GM19025 (cell line): Measurements from ENCODE around the gene H6PD.
A peak's percentile ranks its signal among the peaks of the same experiment; 100 is the strongest.

Experiments
- ATAC-seq: cut with Tn5 transposase; IDR thresholded peaks from one replicate; pipeline ENCODE4 v1.9.1; 2021; ENCODE audit warnings: mild to moderate bottlenecking, low read depth, moderate library complexity; ENCODE audit not compliant: unreplicated experiment

H6PD gene, protein sequence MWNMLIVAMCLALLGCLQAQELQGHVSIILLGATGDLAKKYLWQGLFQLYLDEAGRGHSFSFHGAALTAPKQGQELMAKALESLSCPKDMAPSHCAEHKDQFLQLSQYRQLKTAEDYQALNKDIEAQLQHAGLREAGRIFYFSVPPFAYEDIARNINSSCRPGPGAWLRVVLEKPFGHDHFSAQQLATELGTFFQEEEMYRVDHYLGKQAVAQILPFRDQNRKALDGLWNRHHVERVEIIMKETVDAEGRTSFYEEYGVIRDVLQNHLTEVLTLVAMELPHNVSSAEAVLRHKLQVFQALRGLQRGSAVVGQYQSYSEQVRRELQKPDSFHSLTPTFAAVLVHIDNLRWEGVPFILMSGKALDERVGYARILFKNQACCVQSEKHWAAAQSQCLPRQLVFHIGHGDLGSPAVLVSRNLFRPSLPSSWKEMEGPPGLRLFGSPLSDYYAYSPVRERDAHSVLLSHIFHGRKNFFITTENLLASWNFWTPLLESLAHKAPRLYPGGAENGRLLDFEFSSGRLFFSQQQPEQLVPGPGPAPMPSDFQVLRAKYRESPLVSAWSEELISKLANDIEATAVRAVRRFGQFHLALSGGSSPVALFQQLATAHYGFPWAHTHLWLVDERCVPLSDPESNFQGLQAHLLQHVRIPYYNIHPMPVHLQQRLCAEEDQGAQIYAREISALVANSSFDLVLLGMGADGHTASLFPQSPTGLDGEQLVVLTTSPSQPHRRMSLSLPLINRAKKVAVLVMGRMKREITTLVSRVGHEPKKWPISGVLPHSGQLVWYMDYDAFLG

DNA sequence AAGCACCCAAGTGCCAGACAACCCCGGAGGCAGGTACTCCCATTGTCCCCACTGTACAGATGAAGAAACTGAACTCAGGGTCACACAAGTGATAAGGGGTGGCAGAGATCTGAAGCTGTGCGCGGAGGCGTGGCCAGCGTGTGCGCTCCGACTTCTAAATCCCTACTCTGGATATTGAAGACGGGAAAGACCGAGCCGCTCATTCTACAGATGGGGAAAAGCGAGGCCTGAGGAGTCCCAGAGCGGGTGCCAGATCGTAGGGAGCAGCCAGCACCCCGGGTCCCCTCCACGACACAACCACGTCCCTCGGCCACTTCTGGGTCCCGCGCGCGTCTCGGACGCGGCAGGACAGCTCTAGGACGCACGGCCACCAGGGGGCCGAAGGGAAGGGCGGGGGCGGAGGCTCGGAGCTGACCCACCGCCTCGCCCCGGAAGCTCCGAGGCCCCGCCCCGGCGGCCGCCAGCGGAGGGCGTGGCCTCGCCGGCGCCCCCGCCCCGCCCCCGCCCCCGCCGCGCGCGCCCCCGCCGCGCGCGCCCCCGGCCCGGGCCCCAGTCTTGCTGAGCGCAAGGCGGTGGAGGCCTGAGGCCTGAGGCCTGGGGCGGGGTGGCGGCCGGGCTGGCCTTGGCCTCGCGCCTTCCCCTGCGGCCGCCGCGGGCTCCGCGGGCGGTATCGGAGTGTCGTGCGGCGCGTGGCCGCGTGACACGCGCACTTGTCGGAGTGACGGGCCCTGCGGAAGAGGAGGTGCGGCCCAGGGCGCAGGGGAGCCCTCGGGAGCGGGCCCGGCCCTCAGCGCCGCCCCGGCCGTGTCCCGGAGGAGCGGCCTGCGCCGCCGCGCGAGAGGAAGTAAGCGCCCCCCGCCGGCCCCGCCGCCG is at the start of gene H6PD:
H6PD (plus strand) TSS at position 552 of the 873 bp plus-strand sequence. CDS start 10,161 bp downstream, outside the sequence.
- peak; percentile 73 for ATAC-seq

DNA sequence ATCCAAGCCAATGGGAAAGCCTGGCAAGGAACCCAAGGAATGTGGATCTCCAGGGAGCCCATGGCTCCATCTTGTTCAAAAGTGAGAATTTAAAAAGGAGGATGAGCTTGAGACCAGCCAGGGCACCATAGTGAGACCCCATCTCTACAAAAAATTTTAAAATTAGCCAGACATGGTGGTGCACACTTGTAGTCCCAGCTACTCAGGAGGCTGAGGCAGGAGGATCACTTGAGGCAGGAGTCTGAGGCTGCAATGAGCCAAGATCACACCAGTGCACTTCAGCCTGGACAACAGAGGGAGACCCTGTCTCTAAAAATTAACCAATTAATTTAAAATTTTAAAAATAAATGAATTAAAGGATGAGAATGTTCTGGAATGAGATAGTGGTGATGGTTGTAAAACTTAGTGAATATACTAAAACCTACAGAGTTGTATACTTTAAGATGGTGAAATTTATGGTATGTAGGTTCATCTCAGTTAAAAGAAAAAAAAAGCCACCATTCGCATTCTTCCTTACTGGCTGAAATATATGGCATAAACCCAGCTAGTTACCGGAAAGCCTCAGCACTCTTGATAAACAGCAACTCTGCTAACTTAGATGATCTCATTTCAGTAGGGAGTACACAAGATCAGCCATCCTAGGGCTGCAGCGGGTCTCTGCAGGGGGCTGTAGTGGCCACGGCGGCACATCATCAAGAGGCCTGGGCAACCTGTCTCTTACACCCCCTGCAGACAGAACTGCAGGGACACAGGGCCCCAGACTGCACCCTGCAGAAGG is 48.3 kb upstream of the H6PD start:
- ATAC-seq: no peak

DNA sequence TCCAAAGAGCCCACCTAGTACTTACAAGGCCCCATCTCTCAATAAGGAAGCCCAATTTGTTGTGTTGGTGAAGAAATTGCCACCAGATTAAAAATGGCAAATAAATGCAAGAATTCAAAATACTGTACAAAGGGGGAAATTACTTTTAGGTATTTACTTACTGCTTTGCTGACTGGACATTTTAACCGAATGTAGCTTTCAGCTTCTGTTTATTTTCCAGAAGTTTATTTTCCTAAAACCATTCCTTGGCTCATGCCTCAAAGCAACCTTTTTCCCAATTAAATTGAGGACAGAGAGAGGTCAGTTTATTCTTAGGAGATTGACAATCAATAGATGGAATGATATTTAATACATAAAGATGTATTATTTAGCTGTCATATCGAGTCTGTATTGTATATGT is 47.6 kb upstream of the H6PD start:
- ATAC-seq: no peak

DNA sequence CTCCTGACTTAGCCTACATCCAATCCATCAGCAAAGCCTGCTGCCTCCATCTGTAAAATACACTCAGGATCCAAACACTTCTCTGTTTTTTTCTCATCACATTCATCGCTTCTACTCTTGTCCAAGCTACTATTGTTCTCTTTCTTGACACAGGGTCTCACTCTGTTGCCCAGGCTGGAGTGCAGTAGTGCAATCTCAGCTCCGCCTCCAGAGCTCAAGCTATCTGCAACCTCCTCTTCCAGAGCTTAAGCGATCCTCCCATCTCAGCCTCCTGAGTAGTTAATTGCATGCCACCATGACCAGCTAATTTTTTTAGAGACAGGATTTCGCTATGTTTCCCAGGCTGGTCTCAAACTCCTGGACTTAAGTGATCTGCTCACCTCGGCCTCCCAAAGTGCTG is 44.3 kb upstream of the H6PD start:
- no peak for ATAC-seq

DNA sequence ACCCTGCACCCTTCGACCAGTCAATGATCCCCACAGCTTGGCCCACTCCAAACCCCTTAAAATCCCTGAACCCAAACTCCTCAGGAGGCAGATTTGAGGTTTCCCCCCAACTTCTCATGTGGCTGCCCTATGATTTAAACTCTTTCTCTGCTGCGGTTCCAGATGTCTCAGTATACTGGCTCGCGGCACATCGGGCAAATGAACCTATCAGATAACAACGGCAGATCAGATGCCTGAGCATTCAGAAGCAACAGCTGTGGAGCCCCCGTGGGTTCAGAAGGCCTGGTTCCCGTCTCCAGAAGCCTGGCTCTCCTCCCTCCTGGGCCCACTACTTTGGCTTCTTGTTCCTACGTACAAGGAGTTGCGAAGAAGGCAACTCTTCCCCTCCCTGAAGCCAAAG is 43.3 kb upstream of the H6PD start:
- no peak for ATAC-seq

DNA sequence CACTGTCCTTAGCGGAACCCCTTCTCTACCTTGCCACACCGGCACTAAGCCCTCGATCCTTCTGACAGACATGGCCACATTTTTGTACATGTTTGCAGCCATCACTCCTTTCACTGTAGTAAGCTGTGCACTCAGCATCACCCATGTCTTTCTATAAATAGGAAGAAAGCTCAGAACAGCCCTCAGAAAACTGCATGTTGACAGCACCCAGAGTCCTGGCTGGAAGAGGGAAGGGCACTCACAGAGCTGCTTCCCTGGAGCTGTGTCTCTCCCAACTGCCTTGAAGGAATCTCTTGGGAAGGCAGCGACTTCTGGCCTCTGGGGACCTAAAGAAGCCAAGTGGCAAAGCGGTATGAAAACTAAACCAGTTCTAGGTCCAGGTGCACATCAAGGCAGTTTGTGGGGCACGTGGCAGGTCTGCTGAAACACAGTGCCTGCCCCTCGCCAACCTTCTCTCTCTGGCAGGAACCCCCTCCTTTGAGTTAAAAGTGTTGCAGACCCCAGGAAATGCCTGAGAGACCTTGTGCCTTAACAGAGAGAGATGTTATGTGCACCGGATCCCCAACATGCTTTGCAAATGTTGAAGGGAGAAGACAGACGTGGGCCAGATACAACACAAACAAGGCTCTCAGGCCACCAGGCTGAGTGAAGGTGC is 41.9 kb upstream of the H6PD start:
- no peak for ATAC-seq

DNA sequence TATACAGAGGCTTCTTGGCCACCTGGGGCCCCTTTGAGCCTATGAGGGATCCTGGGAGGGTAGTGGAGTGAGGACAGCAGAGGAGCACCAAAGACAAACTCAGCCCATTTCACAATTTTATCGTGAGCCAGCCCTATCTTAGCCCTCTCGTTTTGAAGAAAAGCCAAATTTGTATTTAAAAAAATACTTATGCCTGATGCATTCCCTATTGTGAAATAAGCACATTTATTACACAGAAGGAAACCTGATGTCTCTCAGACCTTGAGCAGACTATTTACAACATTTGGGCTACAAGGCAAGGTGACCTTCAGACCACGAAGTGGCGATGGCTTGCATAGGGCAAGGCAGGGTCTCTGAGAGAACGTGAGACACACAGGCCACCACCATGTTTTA is 41.3 kb upstream of the H6PD start:
- no peak for ATAC-seq

DNA sequence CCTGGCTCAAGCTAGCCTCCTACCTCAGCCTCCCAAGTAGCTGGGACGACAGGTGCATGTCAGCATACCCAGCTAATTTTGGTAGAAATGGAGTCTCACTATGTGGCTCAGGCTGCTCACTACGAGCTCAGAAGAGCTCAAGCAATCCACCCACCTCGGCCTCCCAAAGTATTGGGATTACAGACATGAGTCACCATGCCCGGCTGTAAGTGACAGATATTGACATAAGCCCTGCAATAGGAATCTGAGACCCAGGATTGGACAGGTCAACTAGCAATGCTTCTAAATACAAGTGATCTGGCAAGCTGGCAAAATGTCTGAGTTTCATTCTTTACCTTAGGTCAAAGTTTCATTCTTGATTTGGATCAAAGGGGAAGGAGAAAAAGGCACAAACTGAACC is 40.5 kb upstream of the H6PD start:
- no peak for ATAC-seq

DNA sequence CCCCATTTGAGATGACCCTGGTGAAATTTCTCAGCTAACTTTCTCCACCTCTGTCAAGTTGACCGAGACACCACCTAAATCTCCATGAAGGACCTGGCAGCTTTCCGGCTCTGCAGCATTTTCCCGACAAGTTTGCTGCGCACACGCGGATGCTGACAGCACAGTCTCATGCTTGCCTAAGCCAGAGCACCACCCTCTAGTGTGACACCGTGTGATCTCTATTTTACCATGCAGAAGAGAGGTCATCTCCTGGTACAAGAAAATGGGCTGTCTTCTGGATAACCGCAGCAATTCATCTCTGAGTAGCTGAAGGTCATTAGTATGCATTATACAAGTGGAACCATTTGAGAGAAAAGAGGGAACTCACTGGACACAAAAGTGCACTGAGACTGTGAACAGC is 38.9 kb upstream of the H6PD start:
- no peak for ATAC-seq

DNA sequence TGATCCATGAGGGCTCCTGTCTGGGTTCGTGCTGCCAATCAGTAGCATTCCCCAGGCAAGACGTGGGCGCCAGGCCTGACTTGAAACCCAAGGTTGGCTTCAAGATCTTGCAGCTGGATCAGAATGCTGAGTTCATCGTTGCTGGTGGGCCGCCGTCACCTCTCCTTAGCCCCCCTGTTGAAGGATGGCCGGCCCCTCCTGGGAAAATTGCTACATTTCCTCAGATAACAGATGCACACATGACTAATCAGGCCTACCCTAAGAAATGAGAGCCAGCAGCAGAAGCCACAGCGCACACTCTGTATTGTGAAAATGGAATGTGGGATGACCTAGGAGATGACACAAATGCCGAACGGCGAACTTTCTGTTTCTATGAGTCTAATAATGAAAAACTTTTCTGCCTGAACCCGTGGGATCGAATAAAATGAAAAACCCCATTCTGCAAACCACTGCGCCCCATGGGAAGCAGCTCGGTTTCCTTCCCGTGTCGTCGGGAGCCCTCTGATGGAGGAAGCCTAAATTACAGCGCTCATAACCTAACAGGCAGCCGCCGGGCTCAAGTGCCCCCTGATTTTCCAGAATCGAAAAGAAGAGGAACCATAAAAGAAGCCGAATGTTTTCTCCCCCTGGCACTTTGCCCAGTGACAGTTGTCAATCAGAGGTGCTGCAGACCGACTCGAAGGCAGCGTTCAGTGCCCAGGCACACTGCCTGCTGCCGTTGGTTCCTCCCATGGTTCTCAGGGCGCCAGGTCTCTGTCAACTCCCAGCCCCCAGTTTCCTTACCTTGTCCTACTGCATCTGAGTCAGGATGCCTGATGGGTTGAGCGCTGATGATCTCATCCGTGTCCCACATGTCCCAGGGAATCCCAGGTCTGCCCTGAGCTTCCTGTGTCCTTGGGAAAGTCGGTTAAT is 38.2 kb upstream of the H6PD start:
- peak; percentile 45 for ATAC-seq

DNA sequence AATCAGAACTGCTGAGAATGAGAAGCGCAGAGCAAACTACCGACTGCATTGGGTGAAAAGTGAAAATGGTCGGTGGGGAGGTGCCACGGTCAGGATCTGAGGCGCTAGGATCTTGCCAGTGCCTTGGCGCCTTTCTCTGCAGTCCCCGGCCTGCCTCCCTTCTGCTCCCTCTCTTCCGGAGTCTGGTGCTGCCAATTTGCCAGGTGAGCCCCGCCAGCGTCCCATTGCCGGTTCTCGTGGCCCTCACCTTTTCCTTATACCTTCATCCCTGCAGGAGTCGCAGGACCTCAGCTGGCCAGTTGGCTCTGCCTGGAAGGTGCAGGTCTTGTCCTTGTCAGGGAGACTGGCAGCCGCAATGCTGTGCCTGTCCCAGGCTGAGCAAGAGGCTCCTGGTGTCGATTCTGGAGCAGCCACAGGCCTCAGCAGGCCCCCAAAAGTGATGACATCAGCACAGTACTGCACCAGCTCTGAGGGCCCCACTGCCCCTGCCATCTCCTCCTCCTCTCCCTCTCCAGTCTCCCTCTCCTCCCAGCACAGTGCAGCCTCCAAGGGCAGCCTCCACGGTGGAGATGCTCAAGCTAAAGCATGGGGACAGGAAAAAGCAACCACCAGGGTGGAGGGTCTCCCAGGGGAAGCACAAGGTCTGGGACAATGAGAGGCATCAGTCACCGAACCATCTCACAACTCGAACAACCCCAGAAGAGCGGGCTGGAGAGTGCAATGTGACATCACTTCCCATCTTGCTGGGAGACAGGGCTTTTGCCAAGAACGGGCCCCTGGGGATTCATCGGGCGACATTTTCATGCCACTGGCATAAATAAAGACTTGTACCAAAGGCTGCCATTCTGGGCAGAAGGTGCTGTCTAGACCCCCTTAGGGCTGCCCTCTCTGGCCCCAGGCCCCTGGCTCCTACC is 37.1 kb upstream of the H6PD start:
- no peak for ATAC-seq

DNA sequence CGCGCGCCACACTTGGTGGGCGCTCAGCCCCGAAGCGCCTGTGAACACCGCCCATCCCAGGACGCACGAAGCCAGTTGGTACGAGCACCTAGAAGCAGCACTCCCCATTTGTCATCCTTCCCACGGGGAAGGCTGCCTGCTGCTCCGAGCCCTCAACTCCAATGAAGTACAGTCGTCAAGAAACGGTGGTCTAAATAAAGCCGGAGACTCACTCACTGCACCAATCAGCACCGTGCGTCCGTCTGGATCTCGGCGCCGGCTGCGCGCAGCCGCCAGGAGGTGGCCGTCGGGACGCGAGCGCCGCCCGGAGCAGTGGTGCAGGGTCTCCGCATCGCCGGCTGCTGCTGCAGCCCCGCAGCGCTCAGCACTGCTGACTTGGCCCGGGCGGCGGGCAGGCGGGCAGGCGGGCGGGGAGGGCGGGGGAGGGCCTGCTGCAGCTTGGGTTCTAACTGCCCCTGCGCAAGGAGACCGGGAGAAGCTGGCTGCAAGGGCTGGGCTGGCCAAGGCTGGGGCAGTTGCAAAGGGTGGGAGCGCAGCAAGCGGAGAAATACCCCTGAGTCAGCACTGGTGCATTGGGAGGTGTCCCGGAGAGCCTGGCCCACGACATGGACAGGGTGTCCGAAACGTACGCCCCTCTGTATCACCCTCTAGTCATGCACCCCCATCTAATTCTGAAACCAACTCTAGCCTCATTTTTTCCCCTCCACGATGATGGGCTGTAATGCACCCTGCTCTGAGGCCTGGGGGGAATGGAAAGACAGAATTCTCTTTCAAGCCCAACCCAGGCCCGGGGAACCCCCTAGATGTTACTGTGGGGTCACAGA is 35.8 kb upstream of the H6PD start:
- no peak for ATAC-seq

DNA sequence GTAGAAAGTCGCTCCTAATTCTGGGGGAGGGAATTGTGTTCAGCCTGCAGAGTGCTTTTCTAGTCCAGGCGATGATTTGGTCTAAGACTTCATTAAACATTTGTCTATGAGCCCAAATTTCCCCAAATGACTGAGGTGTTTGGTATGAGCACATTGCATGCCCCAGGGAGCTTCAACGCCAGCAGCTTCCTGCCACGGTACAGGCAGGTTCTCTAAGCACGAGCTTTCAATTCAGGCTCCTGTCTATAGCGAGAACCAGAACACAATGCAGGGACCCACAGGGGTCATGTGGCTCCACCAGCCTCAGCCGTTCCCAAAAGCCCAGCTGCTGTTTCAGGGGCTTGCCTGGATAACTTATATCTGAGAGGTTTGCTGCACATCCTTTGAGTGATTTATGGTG is 34.1 kb upstream of the H6PD start:
- no peak for ATAC-seq

DNA sequence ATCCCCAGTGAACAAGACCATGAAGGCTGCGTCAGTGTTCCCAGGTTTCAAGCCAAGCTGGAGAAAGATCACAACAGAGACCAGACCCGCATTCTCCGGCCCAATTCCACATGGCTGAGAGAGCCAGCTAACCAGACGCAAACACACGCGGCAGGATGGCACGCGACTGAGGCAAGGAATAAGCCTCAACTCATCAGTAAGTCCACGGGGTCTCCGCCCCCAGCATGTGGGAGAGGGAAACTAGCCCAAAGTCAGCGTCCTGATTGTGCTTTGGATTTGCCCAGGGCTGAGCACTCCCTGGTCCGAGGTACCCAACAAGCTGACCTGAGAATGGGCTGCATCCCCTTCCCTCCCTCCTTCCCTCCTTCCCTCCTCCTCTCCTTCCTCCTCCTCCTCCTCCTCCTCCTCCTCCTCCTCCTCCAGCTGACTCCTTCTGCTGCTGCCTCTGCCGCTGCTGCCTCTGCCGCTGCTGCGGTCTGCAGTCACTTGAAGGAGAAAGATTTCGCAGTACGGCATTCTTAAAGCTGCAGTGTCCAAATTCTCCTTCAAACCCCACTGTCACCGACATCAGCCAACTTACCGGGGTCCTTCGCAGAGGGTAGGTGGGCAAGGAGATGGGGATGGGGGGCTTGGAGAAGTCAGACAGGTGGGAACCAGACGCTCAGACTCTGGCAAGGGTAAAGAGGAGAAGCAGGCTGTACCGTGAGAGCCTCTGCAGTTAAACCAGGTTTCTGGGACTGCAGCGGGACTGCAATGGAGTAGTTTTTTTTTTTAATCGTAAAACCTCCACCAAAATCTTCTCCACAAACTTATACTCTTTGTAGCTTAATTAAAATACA is 33.0 kb upstream of the H6PD start:
- ATAC-seq: no peak

DNA sequence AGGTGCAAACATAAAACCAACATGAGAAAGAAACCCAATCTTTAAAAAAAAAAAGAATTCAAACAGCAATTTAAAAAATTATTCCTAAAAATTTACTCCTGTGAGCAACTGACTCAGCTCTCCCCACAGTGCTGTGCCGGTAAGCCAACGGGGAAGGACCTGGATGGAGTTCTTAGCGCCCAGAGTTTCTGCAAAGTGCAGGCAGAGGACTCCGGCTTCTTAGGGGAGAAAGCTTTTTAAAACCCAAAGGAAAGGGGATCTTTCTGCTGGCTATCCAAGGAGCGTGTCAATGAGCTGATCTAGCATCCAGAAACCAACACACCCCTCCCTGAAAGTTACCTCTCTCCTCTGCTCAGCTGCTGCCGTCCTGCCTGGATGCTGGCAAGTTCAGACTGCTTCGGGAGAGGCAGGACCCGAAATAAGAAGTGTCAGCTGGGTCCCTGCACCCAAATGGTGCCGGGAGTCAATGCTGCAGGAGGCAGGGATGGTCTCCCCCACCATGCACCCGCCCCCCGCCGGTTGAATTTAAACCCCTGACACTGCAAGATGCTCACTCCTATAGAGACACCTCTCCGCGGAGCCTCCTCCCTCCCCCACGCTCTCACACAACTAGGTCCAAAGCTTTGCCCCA is 32.2 kb upstream of the H6PD start:
- no peak for ATAC-seq
